Keratinocyte (primary cell): Measurements from ENCODE around the gene ARL6IP5. TPM values are rescaled to one million over a fixed set of nuclear protein-coding genes. Genes with fewer than 3 reads are reported as not detected.

Source experiments
- DNase-seq: peaks from one replicate; pipeline ENCODE4 v3.0.0-alpha.2; 2011; ENCODE audit warnings: low read depth, missing footprints, low spot score
- FAIRE-seq: peaks from 2 replicates; lab custom pipeline; 2011; peaks lifted over from hg19 to GRCh38; lab: Jason Lieb, UNC
- H2AFZ ChIP-seq: 2 replicates; pipeline ENCODE4 v1.6.0; 2012; ENCODE audit warnings: low read length, control low read depth, inconsistent platforms; ENCODE audit not compliant: control insufficient read depth
- H3K27ac ChIP-seq: 2 replicates; pipeline ENCODE4 v1.5.1; 2011; ENCODE audit warnings: low read length; ENCODE audit not compliant: control insufficient read depth, insufficient read depth
- H3K27me3 ChIP-seq: 3 replicates; pipeline ENCODE4 v1.6.0; 2011; ENCODE audit warnings: low read length; ENCODE audit not compliant: control insufficient read depth, insufficient read depth; ENCODE audit errors: extremely low read depth
- H3K36me3 ChIP-seq, 2 experiments: 2 replicates in 1 of 2; 3 replicates in 1 of 2; pipeline ENCODE4 v1.5.1; 2011; ENCODE audit warnings: low read length in 2 of 2, mild to moderate bottlenecking in 1 of 2; ENCODE audit not compliant: control insufficient read depth in 2 of 2, insufficient read depth in 2 of 2; ENCODE audit errors: extremely low read depth in 1 of 2
- H3K4me1 ChIP-seq: 3 replicates; pipeline ENCODE4 v1.5.1; 2011; ENCODE audit warnings: low read length; ENCODE audit not compliant: control insufficient read depth, insufficient read depth; ENCODE audit errors: extremely low read depth
- H3K4me2 ChIP-seq: 3 replicates; pipeline ENCODE4 v1.6.0; 2011; ENCODE audit warnings: low read depth, low read length; ENCODE audit not compliant: control insufficient read depth, insufficient read depth; ENCODE audit errors: extremely low read depth
- H3K4me3 ChIP-seq, 3 experiments: fragments of 200-600 bp in 1 of 3; sonication (generic) in 1 of 3; 2 replicates in 2 of 3; 3 replicates in 1 of 3; pipeline ENCODE4 v1.5.1; 2011 to 2016; ENCODE audit warnings: low read length in 3 of 3, mild to moderate bottlenecking in 3 of 3, control low read depth in 2 of 3, inconsistent platforms in 1 of 3, low read depth in 1 of 3, mixed read lengths in 1 of 3, mixed run types in 1 of 3, moderate library complexity in 1 of 3; ENCODE audit not compliant: control insufficient read depth in 2 of 3, insufficient read depth in 2 of 3; ENCODE audit errors: extremely low read depth in 1 of 3
- H3K79me2 ChIP-seq: 2 replicates; pipeline ENCODE4 v1.6.0; 2012; ENCODE audit warnings: low read length; ENCODE audit not compliant: control insufficient read depth, insufficient read depth
- H3K9ac ChIP-seq: 3 replicates; pipeline ENCODE4 v1.6.0; 2011; ENCODE audit warnings: low read length; ENCODE audit not compliant: control insufficient read depth, insufficient read depth; ENCODE audit errors: extremely low read depth
- H3K9me1 ChIP-seq: 3 replicates; pipeline ENCODE4 v1.6.0; 2011; ENCODE audit warnings: low read length; ENCODE audit not compliant: control insufficient read depth, insufficient read depth; ENCODE audit errors: extremely low read depth
- H3K9me3 ChIP-seq: 2 replicates; pipeline ENCODE4 v1.5.1; 2012; ENCODE audit warnings: low read depth, low read length; ENCODE audit not compliant: control insufficient read depth
- H4K20me1 ChIP-seq: 3 replicates; pipeline ENCODE4 v1.6.0; 2011; ENCODE audit warnings: low read length; ENCODE audit not compliant: control insufficient read depth, insufficient read depth; ENCODE audit errors: extremely low read depth
- EZH2 ChIP-seq: IDR thresholded peaks from one replicate; pipeline ENCODE4 v1.6.1; 2012; ENCODE audit warnings: inconsistent platforms, mild to moderate bottlenecking, low read length, moderate library complexity
- dilution Hi-C: fragments of 300-500 bp; cut with MboI; formaldehyde crosslinking; loops from one replicate; pipeline ENCODE4 v1.7.0; 2020; ENCODE audit warnings: low sequenced_read_pairs; ENCODE audit not compliant: extremely low pct_ligation_motif_present
- polyA plus RNA-seq, 5 experiments: library from polyadenylated mRNA; depleted of rRNA in 3 of 5; stranded (reverse) in 3 of 5; stranded (forward) in 1 of 5; unstranded in 1 of 5; fragments of >200 nt; gene quantifications; 1 replicate in 1 of 5; 2 replicates in 3 of 5; 3 replicates in 1 of 5; pipeline versions ENCODE4 v1.2.1 to v1.2.3, GENCODE V29; 2011 to 2012; ENCODE audit warnings: missing spikeins in 2 of 5, low read depth in 1 of 5, low replicate concordance in 1 of 5
- TF ChIP-seq, protein P1 (sequence below), 3 experiments: IDR thresholded peaks in 1 of 3; conservative IDR thresholded peaks in 1 of 3; optimal IDR thresholded peaks in 1 of 3; 2 replicates in 2 of 3; 3 replicates in 1 of 3; pipeline versions ENCODE3 to v1.5.1; 2011; ENCODE audit warnings: low read length in 3 of 3, mild to moderate bottlenecking in 3 of 3, moderate library complexity in 2 of 3, control low read depth in 1 of 3, inconsistent platforms in 1 of 3; ENCODE audit not compliant: insufficient read depth in 2 of 3; ENCODE audit errors: extremely low read depth in 1 of 3

Gene ARL6IP5
- polyA plus RNA-seq, 1 donor (not counting 4 experiments of a cell fraction or from before 2014, with no cell fraction given): 112 TPM

DNA sequence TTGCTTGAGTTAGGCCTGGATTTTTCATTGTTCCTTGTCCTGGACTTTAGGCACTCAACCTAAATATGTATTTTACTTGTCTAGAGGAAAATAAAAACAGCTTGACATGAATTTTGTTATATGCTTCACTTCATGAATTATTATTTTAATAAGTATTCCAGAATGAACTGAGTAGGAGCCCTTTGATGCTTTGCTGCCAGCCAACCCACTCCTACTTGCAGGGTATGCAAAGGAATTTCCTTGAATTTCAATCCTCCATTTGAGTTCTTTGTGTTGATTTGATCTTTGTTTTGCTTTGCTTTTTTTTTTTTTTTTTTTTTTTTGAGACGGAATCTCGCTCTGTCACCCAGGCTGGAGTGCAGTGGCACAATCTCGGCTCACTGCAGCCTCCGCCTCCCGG lies 11.6 kb downstream of the ARL6IP5 start:
- dilution Hi-C loops: no loop called here
- H3K79me2 ChIP-seq: peaks cover 37% of the 10 kb centered on the region
- FAIRE-seq: no peak
- no peak overlapping the region for H3K27ac ChIP-seq
- TF ChIP-seq EZH2: no peak
- TF ChIP-seq, protein P1, sequence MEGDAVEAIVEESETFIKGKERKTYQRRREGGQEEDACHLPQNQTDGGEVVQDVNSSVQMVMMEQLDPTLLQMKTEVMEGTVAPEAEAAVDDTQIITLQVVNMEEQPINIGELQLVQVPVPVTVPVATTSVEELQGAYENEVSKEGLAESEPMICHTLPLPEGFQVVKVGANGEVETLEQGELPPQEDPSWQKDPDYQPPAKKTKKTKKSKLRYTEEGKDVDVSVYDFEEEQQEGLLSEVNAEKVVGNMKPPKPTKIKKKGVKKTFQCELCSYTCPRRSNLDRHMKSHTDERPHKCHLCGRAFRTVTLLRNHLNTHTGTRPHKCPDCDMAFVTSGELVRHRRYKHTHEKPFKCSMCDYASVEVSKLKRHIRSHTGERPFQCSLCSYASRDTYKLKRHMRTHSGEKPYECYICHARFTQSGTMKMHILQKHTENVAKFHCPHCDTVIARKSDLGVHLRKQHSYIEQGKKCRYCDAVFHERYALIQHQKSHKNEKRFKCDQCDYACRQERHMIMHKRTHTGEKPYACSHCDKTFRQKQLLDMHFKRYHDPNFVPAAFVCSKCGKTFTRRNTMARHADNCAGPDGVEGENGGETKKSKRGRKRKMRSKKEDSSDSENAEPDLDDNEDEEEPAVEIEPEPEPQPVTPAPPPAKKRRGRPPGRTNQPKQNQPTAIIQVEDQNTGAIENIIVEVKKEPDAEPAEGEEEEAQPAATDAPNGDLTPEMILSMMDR (optimal IDR thresholded peaks at IDR 0.05 in 1 of 3, IDR thresholded peaks at IDR 0.05 in 1 of 3, conservative IDR thresholded peaks at IDR 0.05 in 1 of 3; ENCODE audit: extremely low read depth in 1 of 3, insufficient read depth in 2 of 3, low read length in 3 of 3): no peak
- no peak overlapping the region for H3K9ac ChIP-seq
- no peaks in the 10 kb centered on the region for H4K20me1 ChIP-seq
- no peak overlapping the region for H3K4me2 ChIP-seq
- no peaks in the 10 kb centered on the region for H3K27me3 ChIP-seq
- peaks cover 17% of the 10 kb centered on the region for H3K4me1 ChIP-seq
- peaks cover 4 to 7% of the 10 kb centered on the region in 2 experiments for H3K36me3 ChIP-seq
- no peak overlapping the region for H2AFZ ChIP-seq
- no peak overlapping the region for H3K4me3 ChIP-seq
- no peak for DNase-seq
- no peaks in the 10 kb centered on the region for H3K9me3 ChIP-seq
- H3K9me1 ChIP-seq: no peaks in the 10 kb centered on the region

DNA sequence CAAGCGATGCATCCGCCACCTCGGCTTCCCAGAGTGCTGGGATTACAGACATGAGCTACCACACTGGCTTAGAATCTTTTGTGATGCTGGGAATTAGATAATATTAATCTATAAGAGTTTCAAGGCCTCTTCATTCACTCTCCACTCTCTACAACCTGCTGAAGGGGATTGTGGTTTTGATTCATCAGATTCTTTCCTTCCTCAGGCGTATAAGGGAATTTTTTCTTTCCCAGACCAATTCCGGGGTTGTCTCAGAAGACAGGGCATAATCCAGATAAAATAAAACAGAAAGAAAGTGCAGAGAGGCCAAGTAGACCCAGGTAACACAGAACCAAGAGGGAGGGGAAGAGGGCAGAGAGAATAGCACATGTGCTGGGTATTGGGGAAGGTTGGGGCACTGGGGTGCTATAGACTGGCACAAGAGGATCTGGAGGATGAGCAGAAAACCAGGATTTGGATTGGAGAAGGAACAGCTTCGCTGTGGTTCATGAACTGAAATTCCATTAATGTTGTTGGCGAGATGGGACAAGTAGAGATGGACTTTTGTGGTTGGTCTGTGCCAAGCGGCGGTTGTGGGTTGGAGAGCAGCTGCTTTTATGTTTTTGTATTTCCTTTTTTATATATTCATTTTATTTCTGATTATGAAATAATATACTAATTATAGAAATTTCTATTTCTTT lies 12.8 kb downstream of the ARL6IP5 start:
- H3K36me3 ChIP-seq: peaks cover 4 to 10% of the 10 kb centered on the region in 2 experiments
- no peaks in the 10 kb centered on the region for H3K27me3 ChIP-seq
- H3K27ac ChIP-seq: peak overlapping the region; percentile 10
- H3K9ac ChIP-seq: no peak overlapping the region
- H4K20me1 ChIP-seq: no peaks in the 10 kb centered on the region
- no peak overlapping the region for H2AFZ ChIP-seq
- H3K4me1 ChIP-seq: peaks cover 7% of the 10 kb centered on the region
- FAIRE-seq (no peak), DNase-seq (no peak)
- peaks cover 26% of the 10 kb centered on the region for H3K79me2 ChIP-seq
- no peak overlapping the region for H3K4me3 ChIP-seq
- dilution Hi-C loops: no loop called here
- no peaks in the 10 kb centered on the region for H3K9me3 ChIP-seq
- peak overlapping the region; percentile 20 for H3K4me2 ChIP-seq
- TF ChIP-seq, protein P1 (optimal IDR thresholded peaks at IDR 0.05 in 1 of 3, IDR thresholded peaks at IDR 0.05 in 1 of 3, conservative IDR thresholded peaks at IDR 0.05 in 1 of 3; ENCODE audit: extremely low read depth in 1 of 3, insufficient read depth in 2 of 3, low read length in 3 of 3): no peak
- TF ChIP-seq EZH2: no peak
- no peaks in the 10 kb centered on the region for H3K9me1 ChIP-seq
